ENCODE results near the gene RNF5. TPM values are rescaled to one million over a fixed set of nuclear protein-coding genes. Genes with fewer than 3 reads are reported as not detected.

RNF5 gene
- total and polyA plus RNA-seq, 2 experiments from 2014 or later, result 133 to 169 TPM

DNA sequence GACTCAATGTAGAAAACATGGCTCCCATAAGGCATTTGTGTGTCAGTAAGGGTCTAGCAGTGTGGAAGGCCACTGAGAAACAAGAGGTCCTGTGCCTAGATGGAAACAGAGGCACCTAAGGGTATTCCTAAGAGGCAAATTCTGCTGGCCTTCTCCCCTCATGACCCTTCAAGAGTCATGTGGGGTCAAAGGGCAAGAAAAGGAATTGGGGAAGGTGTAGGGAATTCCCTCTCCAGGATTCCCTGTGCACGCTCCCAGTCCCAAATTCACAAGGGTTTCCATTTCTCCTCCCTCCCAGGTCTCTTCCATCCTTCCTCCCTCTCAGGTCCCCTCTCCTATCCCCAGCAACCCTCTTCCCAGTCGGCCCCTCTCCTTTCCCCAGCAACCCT, 2.9 kb upstream of the RNF5 start:
- Histone ChIP-seq H3K79me2 (peaks cover 60% of the 10 kb centered on the region), H3K4me1 (ENCODE audit: insufficient read depth) (peaks cover 13% of the 10 kb centered on the region), H3K36me3 (replicated peaks; ENCODE audit: insufficient read depth, low read depth) (no peaks in the 10 kb centered on the region), H4K20me1 (ENCODE audit: insufficient read depth, poor library complexity, severe bottlenecking) (no peaks in the 10 kb centered on the region), H3K9me2 (replicated peaks; ENCODE audit: insufficient read depth) (no peaks in the 10 kb centered on the region), H3K4me3 (peak overlapping the region; percentile 71), H3K4me2 (peak overlapping the region; percentile 83), H3K27me3 (no peaks in the 10 kb centered on the region), H2AFZ (no peak overlapping the region), H3K27ac (peak overlapping the region; percentile 53), H3K9me3 (ENCODE audit: low read depth) (no peaks in the 10 kb centered on the region)
- TF ChIP-seq EZH2 (IDR thresholded peaks at IDR 0.05; ENCODE audit: borderline replicate concordance), result no peak
- TF ChIP-seq, protein P1, sequence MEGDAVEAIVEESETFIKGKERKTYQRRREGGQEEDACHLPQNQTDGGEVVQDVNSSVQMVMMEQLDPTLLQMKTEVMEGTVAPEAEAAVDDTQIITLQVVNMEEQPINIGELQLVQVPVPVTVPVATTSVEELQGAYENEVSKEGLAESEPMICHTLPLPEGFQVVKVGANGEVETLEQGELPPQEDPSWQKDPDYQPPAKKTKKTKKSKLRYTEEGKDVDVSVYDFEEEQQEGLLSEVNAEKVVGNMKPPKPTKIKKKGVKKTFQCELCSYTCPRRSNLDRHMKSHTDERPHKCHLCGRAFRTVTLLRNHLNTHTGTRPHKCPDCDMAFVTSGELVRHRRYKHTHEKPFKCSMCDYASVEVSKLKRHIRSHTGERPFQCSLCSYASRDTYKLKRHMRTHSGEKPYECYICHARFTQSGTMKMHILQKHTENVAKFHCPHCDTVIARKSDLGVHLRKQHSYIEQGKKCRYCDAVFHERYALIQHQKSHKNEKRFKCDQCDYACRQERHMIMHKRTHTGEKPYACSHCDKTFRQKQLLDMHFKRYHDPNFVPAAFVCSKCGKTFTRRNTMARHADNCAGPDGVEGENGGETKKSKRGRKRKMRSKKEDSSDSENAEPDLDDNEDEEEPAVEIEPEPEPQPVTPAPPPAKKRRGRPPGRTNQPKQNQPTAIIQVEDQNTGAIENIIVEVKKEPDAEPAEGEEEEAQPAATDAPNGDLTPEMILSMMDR (IDR thresholded peaks at IDR 0.05; ENCODE audit: poor library complexity), result no peak
- TF ChIP-seq EZH2phosphoT487 (IDR thresholded peaks at IDR 0.05; ENCODE audit: low read depth, severe bottlenecking, unreplicated experiment), result no peak
- DNase-seq (ENCODE audit: low spot score), result no peak
- no CpG with 5 or more reads among the region's 2 CpGs for WGBS (ENCODE audit: low lambda C conversion rate, missing lambda C conversion rate)

DNA sequence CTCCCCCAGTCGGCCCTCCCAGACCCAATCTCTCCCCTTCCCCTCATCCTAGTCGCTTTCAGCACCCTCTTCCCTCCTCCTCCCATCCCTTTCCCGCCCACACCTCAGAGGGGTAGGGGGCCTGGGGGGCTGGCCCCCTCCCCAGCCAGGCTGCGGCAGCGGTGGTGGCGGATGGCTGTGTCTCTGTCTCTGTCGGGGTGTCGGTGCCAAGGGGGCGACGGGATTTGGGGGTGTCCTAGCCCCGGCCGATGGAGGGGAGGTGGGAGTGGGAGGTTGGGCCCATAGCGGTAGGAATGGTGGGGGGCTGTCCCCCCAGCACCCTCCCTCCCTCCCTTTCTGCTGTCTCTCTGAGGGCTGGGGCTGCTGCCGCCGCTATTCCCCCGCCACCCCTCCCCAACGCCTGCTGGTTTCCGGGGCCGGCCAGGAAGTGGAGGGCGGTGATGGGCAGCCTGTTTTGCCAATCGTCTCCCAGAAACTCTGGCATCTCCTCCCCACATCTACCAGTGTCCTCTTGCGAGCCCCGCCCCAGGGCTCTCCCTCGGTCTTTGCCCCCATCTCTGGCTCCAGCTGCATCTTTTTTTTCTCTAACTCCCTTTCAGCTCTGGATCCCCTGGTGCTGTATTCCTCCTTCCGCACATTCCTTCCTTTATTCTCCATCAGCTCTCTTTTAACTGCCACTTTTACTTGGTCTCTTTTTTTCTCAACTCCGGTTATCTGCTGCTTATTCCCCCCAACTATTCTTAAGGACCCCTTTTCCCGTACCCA, 2.3 kb upstream of the RNF5 start, which contains the start of gene AGPAT1:
TSS of gene AGPAT1 (minus strand) at position 374 of the 765 bp plus-strand sequence. CDS start 4,588 bp downstream, outside the sequence.
- no peaks in the 10 kb centered on the region for H3K36me3 ChIP-seq (replicated peaks; ENCODE audit: insufficient read depth, low read depth)
- peak within 1 kb of the TSS; percentile 71 for H3K4me3 ChIP-seq
- peak within 1 kb of the TSS; percentile 83 for H3K4me2 ChIP-seq
- no peak for TF ChIP-seq EZH2phosphoT487 (IDR thresholded peaks at IDR 0.05; ENCODE audit: low read depth, severe bottlenecking, unreplicated experiment)
- TF ChIP-seq, protein P1 (IDR thresholded peaks at IDR 0.05; ENCODE audit: poor library complexity), result no peak
- no peak for TF ChIP-seq EZH2 (IDR thresholded peaks at IDR 0.05; ENCODE audit: borderline replicate concordance)
- peak; percentile 97 for DNase-seq (ENCODE audit: low spot score)
- H3K27ac ChIP-seq, result peak within 1 kb of the TSS; percentile 94
- H3K27me3 ChIP-seq, result no peaks in the 10 kb centered on the region
- H3K9me3 ChIP-seq (ENCODE audit: low read depth), result no peaks in the 10 kb centered on the region
- peaks cover 13% of the 10 kb centered on the region for H3K4me1 ChIP-seq (ENCODE audit: insufficient read depth)
- peaks cover 60% of the 10 kb centered on the region for H3K79me2 ChIP-seq
- no peaks in the 10 kb centered on the region for H4K20me1 ChIP-seq (ENCODE audit: insufficient read depth, poor library complexity, severe bottlenecking)
- WGBS (ENCODE audit: low lambda C conversion rate, missing lambda C conversion rate), result 3% methylated on average over 9 of the region's 27 CpGs
- no peaks in the 10 kb centered on the region for H3K9me2 ChIP-seq (replicated peaks; ENCODE audit: insufficient read depth)
- H2AFZ ChIP-seq, result peak within 1 kb of the TSS; percentile 46

DNA sequence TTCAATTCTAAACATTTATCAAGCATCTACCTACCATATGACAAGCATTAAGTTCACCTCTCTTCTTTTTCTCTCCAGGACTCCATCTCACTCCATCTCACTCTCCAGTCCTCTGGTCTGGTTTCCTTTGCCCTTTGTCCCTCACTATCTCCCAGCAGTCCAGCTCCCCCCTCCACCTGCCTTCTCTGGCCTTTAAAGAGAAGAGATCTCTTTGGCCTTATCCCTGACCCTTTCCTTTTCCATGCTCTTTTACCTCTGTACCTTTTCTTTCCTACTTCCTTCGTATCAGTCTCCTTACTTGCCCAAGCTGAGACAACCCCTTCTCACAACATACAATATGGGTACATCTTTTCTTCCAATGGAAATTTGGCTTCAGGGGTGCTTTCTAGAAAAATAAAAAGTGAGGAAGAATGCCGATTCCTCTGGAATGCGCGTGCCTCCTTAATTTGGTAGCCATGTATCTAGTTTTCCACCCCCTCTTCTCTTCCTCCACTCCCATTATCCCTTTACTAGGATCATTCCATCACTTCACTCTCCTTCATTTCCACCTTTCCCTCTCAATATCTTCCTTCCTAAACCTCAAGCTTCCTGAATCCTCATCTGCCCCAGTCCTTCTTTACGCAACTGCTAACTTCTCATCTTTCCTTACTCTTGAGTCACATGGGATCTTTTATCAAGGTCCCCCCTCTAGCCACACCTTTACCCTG, 1.6 kb upstream of the RNF5 start:
- peak overlapping the region; percentile 94 for H3K27ac ChIP-seq
- H3K4me3 ChIP-seq, result peak overlapping the region; percentile 6
- DNase-seq (ENCODE audit: low spot score), result no peak
- H3K9me3 ChIP-seq (ENCODE audit: low read depth), result no peaks in the 10 kb centered on the region
- peak overlapping the region; percentile 24 for H2AFZ ChIP-seq
- peaks cover 55% of the 10 kb centered on the region for H3K79me2 ChIP-seq
- H3K36me3 ChIP-seq (replicated peaks; ENCODE audit: insufficient read depth, low read depth), result no peaks in the 10 kb centered on the region
- H3K9me2 ChIP-seq (replicated peaks; ENCODE audit: insufficient read depth), result no peaks in the 10 kb centered on the region
- no peaks in the 10 kb centered on the region for H4K20me1 ChIP-seq (ENCODE audit: insufficient read depth, poor library complexity, severe bottlenecking)
- peaks cover 13% of the 10 kb centered on the region for H3K4me1 ChIP-seq (ENCODE audit: insufficient read depth)
- no peaks in the 10 kb centered on the region for H3K27me3 ChIP-seq
- peak overlapping the region; percentile 71 for H3K4me2 ChIP-seq
- 20% methylated on average over 5 of the region's 5 CpGs for WGBS (ENCODE audit: low lambda C conversion rate, missing lambda C conversion rate)
- TF ChIP-seq EZH2phosphoT487 (IDR thresholded peaks at IDR 0.05; ENCODE audit: low read depth, severe bottlenecking, unreplicated experiment), result no peak
- TF ChIP-seq, protein P1 (IDR thresholded peaks at IDR 0.05; ENCODE audit: poor library complexity), result no peak
- TF ChIP-seq EZH2 (IDR thresholded peaks at IDR 0.05; ENCODE audit: borderline replicate concordance), result no peak

Measured in hepatocyte (in vitro differentiated cells).